ENCODE data around the gene CTBP1.

The CTBP1 gene

DNA sequence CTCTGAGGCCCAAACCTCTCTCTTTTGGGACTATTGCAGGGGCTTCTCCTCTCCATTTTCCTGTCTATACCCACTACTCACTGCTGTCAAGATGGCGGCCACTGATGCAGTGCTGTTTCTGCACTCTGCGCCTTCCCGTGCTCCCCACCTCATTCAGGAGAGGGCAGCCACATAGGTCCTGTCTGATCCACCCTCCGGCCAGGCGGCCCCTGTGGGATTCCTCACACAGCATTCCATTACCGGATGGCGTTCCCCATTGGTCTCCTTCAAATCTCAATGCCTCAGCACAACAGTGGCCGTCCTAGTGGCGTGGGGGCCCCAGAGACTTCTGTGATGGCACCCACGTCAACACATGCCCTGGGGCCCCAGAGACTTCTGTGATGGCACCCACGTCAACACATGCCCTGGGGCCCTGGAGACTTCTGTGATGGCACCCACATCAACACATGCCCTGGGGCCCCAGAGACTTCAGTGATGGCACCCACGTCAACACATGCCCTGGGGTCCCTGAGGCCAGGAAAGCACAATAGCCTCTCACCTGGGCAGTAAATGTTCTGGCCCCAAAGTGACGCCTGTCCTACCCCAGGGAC lies 83.9 kb downstream of the CTBP1 start:
- Histone ChIP-seq H3K4me1 (ENCODE audit: control insufficient read depth in 5 of 5, insufficient read depth in 5 of 5, low read length in 5 of 5) (peaks cover 4 to 34% (median 24%) of the 10 kb centered on the region in 5 donors), H3K4me3 (ENCODE audit: low read depth in 1 of 5, low read length in 5 of 5) (no peak overlapping the region), H3K27me3 (ENCODE audit: control insufficient read depth in 5 of 5, insufficient read depth in 4 of 5, low read length in 5 of 5) (peaks cover 0 to 9% (median 4%) of the 10 kb centered on the region in 5 donors), H3K27ac (ENCODE audit: low read depth, low read length) (no peak overlapping the region), H3K36me3 (ENCODE audit: control insufficient read depth in 5 of 5, insufficient read depth in 5 of 5, low read length in 5 of 5) (peaks cover 0 to 11% (median 3%) of the 10 kb centered on the region in 5 donors), H3K9ac (ENCODE audit: low read length in 5 of 5) (no peak overlapping the region), H3K9me3 (ENCODE audit: control insufficient read depth in 5 of 5, low read length in 5 of 5) (no peaks in the 10 kb centered on the region)

GRCh38 chr4:1164444-1164843 lies 84.5 kb downstream of the CTBP1 start:
- Histone ChIP-seq H3K27me3 (ENCODE audit: control insufficient read depth in 5 of 5, insufficient read depth in 4 of 5, low read length in 5 of 5) (peaks cover 0 to 5% (median 0%) of the 10 kb centered on the region in 5 donors), H3K36me3 (ENCODE audit: control insufficient read depth in 5 of 5, insufficient read depth in 5 of 5, low read length in 5 of 5) (peaks cover 0 to 4% (median 0%) of the 10 kb centered on the region in 5 donors), H3K27ac (ENCODE audit: low read depth, low read length) (no peak overlapping the region), H3K4me3 (ENCODE audit: low read depth in 1 of 5, low read length in 5 of 5) (no peak overlapping the region), H3K4me1 (ENCODE audit: control insufficient read depth in 5 of 5, insufficient read depth in 5 of 5, low read length in 5 of 5) (peaks cover 2 to 29% (median 18%) of the 10 kb centered on the region in 5 donors), H3K9ac (ENCODE audit: low read length in 5 of 5) (no peak overlapping the region), H3K9me3 (ENCODE audit: control insufficient read depth in 5 of 5, low read length in 5 of 5) (no peaks in the 10 kb centered on the region)

DNA sequence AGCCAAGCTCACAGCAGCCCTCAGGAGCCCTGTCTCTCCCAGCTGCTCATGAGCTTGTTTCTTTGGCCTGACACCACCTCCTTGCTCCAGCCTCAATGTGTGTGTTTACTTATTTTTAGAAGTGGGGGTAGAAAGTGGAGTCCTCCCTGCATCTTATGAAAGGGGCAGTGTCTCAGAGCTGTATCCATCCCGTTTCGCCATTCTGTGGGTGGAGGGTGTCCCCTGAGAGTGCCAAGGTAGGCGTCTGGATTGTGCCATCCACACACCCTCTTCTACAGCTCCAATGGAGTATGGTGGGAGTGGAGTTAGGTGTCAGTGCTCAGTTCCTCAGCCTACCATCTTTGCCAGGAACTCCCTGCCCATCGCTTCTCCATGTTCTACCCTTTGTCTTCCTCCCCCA lies 84.9 kb downstream of the CTBP1 start:
- peaks cover 0 to 4% (median 0%) of the 10 kb centered on the region in 5 donors for H3K27me3 ChIP-seq (ENCODE audit: control insufficient read depth in 5 of 5, insufficient read depth in 4 of 5, low read length in 5 of 5)
- H3K27ac ChIP-seq (ENCODE audit: low read depth, low read length) = no peak overlapping the region
- peaks cover 0 to under 1% (median 0%) of the 10 kb centered on the region in 5 donors for H3K36me3 ChIP-seq (ENCODE audit: control insufficient read depth in 5 of 5, insufficient read depth in 5 of 5, low read length in 5 of 5)
- H3K9ac ChIP-seq (ENCODE audit: low read length in 5 of 5) = no peak overlapping the region
- H3K9me3 ChIP-seq (ENCODE audit: control insufficient read depth in 5 of 5, low read length in 5 of 5) = no peaks in the 10 kb centered on the region
- H3K4me3 ChIP-seq (ENCODE audit: low read depth in 1 of 5, low read length in 5 of 5) = no peak overlapping the region
- H3K4me1 ChIP-seq (ENCODE audit: control insufficient read depth in 5 of 5, insufficient read depth in 5 of 5, low read length in 5 of 5) = peaks cover 2 to 25% (median 17%) of the 10 kb centered on the region in 5 donors

All from subcutaneous abdominal adipose tissue (tissue), 5 donors.